ENCODE results near the gene PTPRZ1. TPM values are rescaled to one million over a fixed set of nuclear protein-coding genes. Genes with fewer than 3 reads are reported as not detected.

The PTPRZ1 gene
- total and polyA plus RNA-seq, 10 of the 15 experiments (the other 5 are each of a cell fraction or from before 2014, with no cell fraction given), result 0.05 to 0.21 (median 0.11) TPM; not detected in 7

DNA sequence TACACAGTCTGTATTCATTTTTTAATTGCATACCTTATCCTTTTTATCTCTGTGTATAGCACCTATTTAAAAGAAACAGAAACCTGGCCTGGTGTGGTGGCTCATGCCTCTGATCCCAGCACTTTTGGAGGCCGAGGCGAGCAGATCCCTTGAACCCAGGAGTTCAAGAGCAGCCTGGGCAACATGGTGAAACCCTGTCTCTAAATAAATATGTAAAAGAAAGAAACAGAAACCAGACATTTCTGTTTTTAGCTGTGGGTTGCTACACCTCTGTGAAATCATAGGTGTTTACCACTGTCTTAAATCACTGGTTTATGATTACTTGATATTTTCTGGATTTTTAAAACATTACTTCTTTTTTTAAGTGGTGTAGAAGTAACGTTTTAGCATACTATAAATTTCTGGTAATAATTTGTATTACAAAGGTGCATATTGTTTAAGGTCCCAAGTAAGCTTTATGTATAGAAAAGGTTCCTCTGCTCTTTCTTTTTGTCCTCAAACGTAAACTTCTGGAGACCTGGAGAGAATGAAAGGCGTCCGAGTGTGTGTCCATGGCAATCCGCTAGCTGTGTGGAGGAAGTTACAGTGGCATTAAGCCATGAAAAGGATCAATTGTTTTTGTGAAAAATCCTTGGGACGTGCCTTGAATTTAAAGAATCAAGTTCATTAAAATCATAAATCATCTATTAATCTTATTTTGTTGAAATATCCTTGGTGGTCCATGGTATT lies 41.1 kb downstream of the PTPRZ1 start:
- no peak overlapping the region for H2AFZ ChIP-seq (ENCODE audit: control insufficient read depth, low read depth, low read length)
- H3K79me2 ChIP-seq (ENCODE audit: control insufficient read depth, insufficient read depth, low read length), result no peaks in the 10 kb centered on the region
- H3K4me2 ChIP-seq (ENCODE audit: control insufficient read depth, insufficient read depth), result no peak overlapping the region
- intact Hi-C loops (cut with micrococcal nuclease; ENCODE audit: unreplicated experiment) (no loop called here), in situ Hi-C loops (cut with MboI) (no loop called here)
- no peak overlapping the region for H3K9ac ChIP-seq (ENCODE audit: control insufficient read depth, insufficient read depth, low read length)
- ChIA-PET SMC1A (ENCODE audit: uncharacterized antibody, unreplicated experiment) (no interaction called here), POLR2A (no interaction called here), RAD21 (ENCODE audit: unreplicated experiment) (no interaction called here), CTCF (interaction anchor here (1.1 kb wide), 1 partner anchor 81 kb away, joined by 3 read pairs; no protein-coding TSS in a partner anchor)
- no peak for TF ChIP-seq ZNF622 (IDR thresholded peaks at IDR 0.05)
- no peak for TF ChIP-seq NR2C1 (IDR thresholded peaks at IDR 0.05)
- no peak for TF ChIP-seq NR2C2 (IDR thresholded peaks at IDR 0.05; ENCODE audit: borderline replicate concordance, control insufficient read depth, insufficient read length, low read depth)
- H4K20me1 ChIP-seq (ENCODE audit: control insufficient read depth, insufficient read depth), result no peaks in the 10 kb centered on the region
- H3K4me1 ChIP-seq (ENCODE audit: control insufficient read depth, insufficient read depth, low read length), result no peaks in the 10 kb centered on the region
- no peak for FAIRE-seq
- DNase-seq (ENCODE audit: low read depth, low spot score), result no peak
- peaks cover 0 to 1% of the 10 kb centered on the region in 2 experiments; a peak in 1 of 4 replicates for H3K27me3 ChIP-seq (replicated peaks in 1 of 2; ENCODE audit: control insufficient read depth in 2 of 2, insufficient read depth in 2 of 2, low read length in 1 of 2)
- peak; percentile 21; the same call in 1 of the 3 replicates for ATAC-seq
- H3K36me3 ChIP-seq (ENCODE audit: control insufficient read depth in 2 of 2, insufficient read depth in 2 of 2, low read length in 1 of 2), result no peaks in the 10 kb centered on the region
- no peaks in the 10 kb centered on the region for H3K9me3 ChIP-seq (replicated peaks; ENCODE audit: control insufficient read depth, insufficient read depth, low read length)
- H3K27ac ChIP-seq (ENCODE audit: control insufficient read depth, insufficient read depth), result no peak overlapping the region
- no peak overlapping the region for H3K4me3 ChIP-seq
- 25% methylated on average over 8 of the region's 8 CpGs for WGBS (ENCODE audit: insufficient coverage, insufficient replicate concordance, low lambda C conversion rate, missing lambda C conversion rate)
- BruUV-seq (replicated peaks), result no TSS peak

DNA sequence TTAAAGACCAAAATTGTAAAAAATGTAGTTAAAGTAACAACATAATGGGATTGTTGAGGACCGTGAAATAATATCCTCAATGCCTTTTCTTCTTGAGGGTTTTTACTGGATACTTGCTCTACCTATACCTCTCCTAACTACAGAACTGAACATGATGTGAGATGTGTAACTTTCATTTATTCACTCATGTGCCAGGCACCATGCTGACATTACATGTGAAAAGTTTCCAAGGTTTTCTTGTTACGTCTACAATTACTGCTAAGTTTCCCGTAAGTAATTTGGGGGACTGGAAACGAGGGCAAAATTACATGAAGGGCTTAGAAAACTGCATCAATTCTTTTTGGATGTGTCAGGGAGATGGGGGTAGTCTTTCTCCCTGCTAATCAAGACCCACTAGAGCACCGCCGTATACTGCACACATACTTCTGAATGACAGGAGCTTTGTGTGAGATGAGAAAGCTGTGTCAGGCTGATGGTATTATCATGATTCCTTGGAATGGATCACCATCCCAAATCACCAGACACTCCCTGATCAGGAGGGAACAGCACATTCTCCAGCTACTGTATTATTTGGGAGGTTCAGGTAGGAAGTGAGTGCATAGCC lies 41.8 kb downstream of the PTPRZ1 start:
- Histone ChIP-seq H3K27me3 (replicated peaks in 1 of 2; ENCODE audit: control insufficient read depth in 2 of 2, insufficient read depth in 2 of 2, low read length in 1 of 2) (peaks cover 0 to 1% of the 10 kb centered on the region in 2 experiments; a peak in 1 of 4 replicates), H3K36me3 (ENCODE audit: control insufficient read depth in 2 of 2, insufficient read depth in 2 of 2, low read length in 1 of 2) (no peaks in the 10 kb centered on the region), H3K4me3 (no peak overlapping the region), H3K9ac (ENCODE audit: control insufficient read depth, insufficient read depth, low read length) (no peak overlapping the region), H2AFZ (ENCODE audit: control insufficient read depth, low read depth, low read length) (no peak overlapping the region), H3K4me1 (ENCODE audit: control insufficient read depth, insufficient read depth, low read length) (no peaks in the 10 kb centered on the region), H3K4me2 (ENCODE audit: control insufficient read depth, insufficient read depth) (no peak overlapping the region), H3K79me2 (ENCODE audit: control insufficient read depth, insufficient read depth, low read length) (no peaks in the 10 kb centered on the region), H3K9me3 (replicated peaks; ENCODE audit: control insufficient read depth, insufficient read depth, low read length) (no peaks in the 10 kb centered on the region), H3K27ac (ENCODE audit: control insufficient read depth, insufficient read depth) (no peak overlapping the region), H4K20me1 (ENCODE audit: control insufficient read depth, insufficient read depth) (no peaks in the 10 kb centered on the region)
- intact Hi-C loops (cut with micrococcal nuclease; ENCODE audit: unreplicated experiment), result no loop called here
- WGBS (ENCODE audit: insufficient coverage, insufficient replicate concordance, low lambda C conversion rate, missing lambda C conversion rate), result 52% methylated on average over 6 of the region's 6 CpGs
- no peak for ATAC-seq
- ChIA-PET SMC1A (ENCODE audit: uncharacterized antibody, unreplicated experiment) (no interaction called here), RAD21 (ENCODE audit: unreplicated experiment) (no interaction called here), CTCF (interaction anchor here (1.1 kb wide), 1 partner anchor 80 kb away, joined by 3 read pairs; no protein-coding TSS in a partner anchor), POLR2A (no interaction called here)
- no peak for DNase-seq (ENCODE audit: low read depth, low spot score)
- BruUV-seq (replicated peaks), result no TSS peak
- no peak for FAIRE-seq
- in situ Hi-C loops (cut with MboI), result no loop called here
- TF ChIP-seq CHD2 (IDR thresholded peaks at IDR 0.05; ENCODE audit: borderline replicate concordance, low read depth, low read length) (no peak), GABPA (IDR thresholded peaks at IDR 0.05; ENCODE audit: low read depth) (no peak), NFYB (IDR thresholded peaks at IDR 0.05; ENCODE audit: insufficient read depth, low read depth, low read length) (no peak), POLR2A (IDR thresholded peaks at IDR 0.05; ENCODE audit: low read depth, low read length) (no peak), RELA (IDR thresholded peaks at IDR 0.05; ENCODE audit: borderline replicate concordance, partially characterized antibody) (no peak), TCF3 (IDR thresholded peaks at IDR 0.05; ENCODE audit: borderline replicate concordance, insufficient read depth, low read depth, low read length) (no peak), MXI1 (IDR thresholded peaks at IDR 0.05; ENCODE audit: low read depth, low read length) (no peak), CEBPB (IDR thresholded peaks at IDR 0.05; ENCODE audit: borderline replicate concordance in 1 of 2, low read depth in 2 of 2, low read length in 2 of 2) (no peak)
- TF ChIP-seq, protein P1, sequence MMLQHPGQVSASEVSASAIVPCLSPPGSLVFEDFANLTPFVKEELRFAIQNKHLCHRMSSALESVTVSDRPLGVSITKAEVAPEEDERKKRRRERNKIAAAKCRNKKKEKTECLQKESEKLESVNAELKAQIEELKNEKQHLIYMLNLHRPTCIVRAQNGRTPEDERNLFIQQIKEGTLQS (IDR thresholded peaks at IDR 0.05; ENCODE audit: borderline replicate concordance, extremely low read depth, low read depth, low read length), result no peak
- TF ChIP-seq, protein P2, sequence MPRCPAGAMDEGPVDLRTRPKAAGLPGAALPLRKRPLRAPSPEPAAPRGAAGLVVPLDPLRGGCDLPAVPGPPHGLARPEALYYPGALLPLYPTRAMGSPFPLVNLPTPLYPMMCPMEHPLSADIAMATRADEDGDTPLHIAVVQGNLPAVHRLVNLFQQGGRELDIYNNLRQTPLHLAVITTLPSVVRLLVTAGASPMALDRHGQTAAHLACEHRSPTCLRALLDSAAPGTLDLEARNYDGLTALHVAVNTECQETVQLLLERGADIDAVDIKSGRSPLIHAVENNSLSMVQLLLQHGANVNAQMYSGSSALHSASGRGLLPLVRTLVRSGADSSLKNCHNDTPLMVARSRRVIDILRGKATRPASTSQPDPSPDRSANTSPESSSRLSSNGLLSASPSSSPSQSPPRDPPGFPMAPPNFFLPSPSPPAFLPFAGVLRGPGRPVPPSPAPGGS (IDR thresholded peaks at IDR 0.05; ENCODE audit: borderline replicate concordance, insufficient read depth, low read depth, low read length, poor library complexity, severe bottlenecking), result no peak

All from GM12878 (cell line).